ENCODE results near the gene CA11.

- no peak for TF ChIP-seq POLR2A (IDR thresholded peaks at IDR 0.05; ENCODE audit: low read depth, low read length)
- no peak for TF ChIP-seq PAX5 (IDR thresholded peaks at IDR 0.05; ENCODE audit: insufficient read depth, low read length, severe bottlenecking)
- no peak for TF ChIP-seq TAF1 (IDR thresholded peaks at IDR 0.05; ENCODE audit: low read depth, low read length)
- no peak for TF ChIP-seq SPI1 (IDR thresholded peaks at IDR 0.05; ENCODE audit: low read depth, low read length)
- TF ChIP-seq POLR2AphosphoS5 (IDR thresholded peaks at IDR 0.05; ENCODE audit: low read depth, low read length) = no peak
Observed at GRCh38 chr19:48680436-48681126, 34.6 kb upstream of the CA11 start.

Measured in GM12891 (cell line).